ENCODE data around the gene PAFAH2.

GRCh38 chr1:25993197-25993951 lies 4.5 kb downstream of the PAFAH2 start:
- TF ChIP-seq EZH2phosphoT487 (IDR thresholded peaks at IDR 0.05; ENCODE audit: low read depth) (no peak), CTCF (IDR thresholded peaks at IDR 0.05; ENCODE audit: low read depth, low read length) (no peak)
